Activated naive CD8-positive, alpha-beta T cell treated with anti-CD3 and anti-CD28 coated beads, Interleukin-2, amount 10 ng/mL, durations not matched to agents 7 days and 5 days (primary cell): ENCODE data around the gene FGGY. TPM values are rescaled to one million over a fixed set of nuclear protein-coding genes. Genes with fewer than 3 reads are reported as not detected.

Source experiments
- ATAC-seq: fragments of 150-1000 bp; cut with Tn5 transposase; one replicate; pipeline ENCODE4 v1.10.0; 2021; ENCODE audit warnings: low read depth, moderate library complexity
- POLR2A ChIA-PET: fragments of 350-600 bp; sonication (Branson Sonifier 250); formaldehyde crosslinking; loops from one replicate; lab custom pipeline; 2021; ENCODE audit warnings: antibody characterized with exemption; lab: Charles Lee
- DNase-seq: peaks from one replicate; pipeline ENCODE4 v3.0.0; 2021
- H3K27ac Mint-ChIP-seq: one replicate; pipeline ENCODE4 v1.8.0; 2022; ENCODE audit warnings: mild to moderate bottlenecking, mixed read lengths
- H3K27me3 Mint-ChIP-seq: one replicate; pipeline ENCODE4 v1.8.0; 2022; ENCODE audit warnings: mild to moderate bottlenecking, moderate library complexity, mixed read lengths
- H3K36me3 Mint-ChIP-seq: one replicate; pipeline ENCODE4 v1.8.0; 2021; ENCODE audit warnings: mild to moderate bottlenecking, mixed read lengths
- H3K4me1 Mint-ChIP-seq: one replicate; pipeline ENCODE4 v1.8.0; 2021; ENCODE audit warnings: mixed read lengths
- H3K4me3 Mint-ChIP-seq: one replicate; pipeline ENCODE4 v1.8.0; 2022; ENCODE audit warnings: mild to moderate bottlenecking, moderate library complexity, mixed read lengths
- H3K9me3 Mint-ChIP-seq: one replicate; pipeline ENCODE4 v1.8.0; 2021; ENCODE audit warnings: mixed read lengths
- total RNA-seq, 2 experiments: library from RNA; stranded (reverse); gene quantifications; one replicate each; pipeline ENCODE4 v1.2.3, GENCODE V29; 2021

FGGY gene
- total RNA-seq, 2 experiments from 2014 or later = 10.1 to 11.7 TPM

GRCh38 chr1:59268406-59268805 lies 28.5 kb upstream of the FGGY start:
- no peak for ATAC-seq
- H3K27ac Mint-ChIP-seq = no peak overlapping the region
- POLR2A ChIA-PET = interaction anchor here (1.2 kb wide), 1 partner anchor 35 kb away, joined by 3 read pairs; no protein-coding TSS in a partner anchor
- no peak for DNase-seq
- no peak overlapping the region for H3K4me3 Mint-ChIP-seq
- peaks cover 1% of the 10 kb centered on the region for H3K9me3 Mint-ChIP-seq
- H3K4me1 Mint-ChIP-seq = peaks cover 4% of the 10 kb centered on the region
- peaks cover 7% of the 10 kb centered on the region for H3K27me3 Mint-ChIP-seq
- no peaks in the 10 kb centered on the region for H3K36me3 Mint-ChIP-seq

- Mint-ChIP-seq H3K4me1 (peaks cover 4% of the 10 kb centered on the region), H3K9me3 (peaks cover 1% of the 10 kb centered on the region), H3K27ac (no peak overlapping the region), H3K4me3 (no peak overlapping the region), H3K36me3 (no peaks in the 10 kb centered on the region), H3K27me3 (peaks cover 4% of the 10 kb centered on the region)
- DNase-seq (no peak), ATAC-seq (no peak)
- POLR2A ChIA-PET = no interaction called here
These were observed 25.2 kb upstream of the FGGY start for GRCh38 chr1:59271561-59272260.

- POLR2A ChIA-PET = no interaction called here
- peaks cover 4% of the 10 kb centered on the region for H3K4me1 Mint-ChIP-seq
- H3K36me3 Mint-ChIP-seq = no peaks in the 10 kb centered on the region
- no peak for DNase-seq
- H3K27ac Mint-ChIP-seq = no peak overlapping the region
- H3K27me3 Mint-ChIP-seq = peaks cover 4% of the 10 kb centered on the region
- no peak for ATAC-seq
- no peak overlapping the region for H3K4me3 Mint-ChIP-seq
- H3K9me3 Mint-ChIP-seq = peaks cover 1% of the 10 kb centered on the region
These were observed 24.4 kb upstream of the FGGY start for GRCh38 chr1:59272507-59272906.

DNA sequence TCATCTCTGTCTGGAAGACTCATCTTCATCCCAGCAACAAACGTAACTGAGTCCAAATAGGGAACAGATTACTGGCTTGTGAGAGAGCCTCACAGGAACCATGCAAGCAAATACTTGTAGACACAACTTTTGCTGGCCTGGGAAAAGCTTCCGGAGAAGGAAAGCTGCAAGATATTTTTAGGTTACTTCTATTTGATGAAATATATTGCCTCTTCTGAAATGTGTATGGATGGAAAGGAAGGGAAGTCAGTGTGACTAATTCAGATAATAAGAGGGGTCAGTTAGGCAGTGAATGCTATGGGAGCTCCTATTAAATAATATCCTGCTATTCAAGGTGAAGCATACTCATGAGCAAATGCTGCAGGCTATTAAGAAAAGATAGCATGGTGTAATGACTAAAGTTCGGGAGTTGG lies 20.4 kb upstream of the FGGY start:
- Mint-ChIP-seq H3K4me3 (no peak overlapping the region), H3K36me3 (no peaks in the 10 kb centered on the region), H3K9me3 (peaks cover 1% of the 10 kb centered on the region), H3K27me3 (no peaks in the 10 kb centered on the region), H3K27ac (no peak overlapping the region), H3K4me1 (peaks cover 2% of the 10 kb centered on the region)
- POLR2A ChIA-PET = no interaction called here
- ATAC-seq (no peak), DNase-seq (no peak)

DNA sequence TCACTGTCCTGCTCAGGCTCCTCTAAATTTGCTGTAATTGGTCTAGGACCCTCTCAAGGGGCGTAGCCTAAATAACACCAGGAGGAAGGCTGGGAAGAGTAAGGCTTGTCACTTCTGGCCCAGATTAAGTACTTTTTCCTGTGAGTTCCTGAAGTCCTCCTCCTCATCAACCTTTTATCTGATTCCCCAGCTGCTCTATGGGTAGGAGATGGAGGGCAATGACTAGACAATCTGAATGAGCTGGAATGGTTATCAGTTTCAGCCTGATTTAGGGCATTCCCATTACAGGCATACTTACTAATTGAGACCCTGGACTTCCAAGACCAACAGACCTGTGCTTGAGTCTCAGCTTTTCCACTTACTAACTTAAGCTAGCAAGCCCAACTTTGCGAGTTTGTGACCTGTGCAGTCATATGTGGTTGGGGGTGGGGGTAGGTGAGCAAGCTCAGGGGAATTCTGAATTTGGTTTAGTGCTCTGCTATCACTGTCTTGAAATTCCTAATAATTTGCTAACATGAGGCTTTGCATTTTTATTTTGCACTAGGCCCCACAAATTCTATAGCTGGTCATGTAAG lies 18.0 kb upstream of the FGGY start:
- no peak for ATAC-seq
- H3K36me3 Mint-ChIP-seq = no peaks in the 10 kb centered on the region
- no peak for DNase-seq
- H3K4me1 Mint-ChIP-seq = no peaks in the 10 kb centered on the region
- H3K9me3 Mint-ChIP-seq = no peaks in the 10 kb centered on the region
- no peak overlapping the region for H3K27ac Mint-ChIP-seq
- POLR2A ChIA-PET = no interaction called here
- peaks cover under 1% of the 10 kb centered on the region for H3K27me3 Mint-ChIP-seq
- no peak overlapping the region for H3K4me3 Mint-ChIP-seq

- ATAC-seq (no peak), DNase-seq (no peak)
- POLR2A ChIA-PET = no interaction called here
- H3K4me3 Mint-ChIP-seq = no peak overlapping the region
- peaks cover 6% of the 10 kb centered on the region for H3K27me3 Mint-ChIP-seq
- H3K36me3 Mint-ChIP-seq = no peaks in the 10 kb centered on the region
- H3K4me1 Mint-ChIP-seq = no peaks in the 10 kb centered on the region
- no peaks in the 10 kb centered on the region for H3K9me3 Mint-ChIP-seq
- no peak overlapping the region for H3K27ac Mint-ChIP-seq
These were observed 17.2 kb upstream of the FGGY start for GRCh38 chr1:59279645-59280044.

DNA sequence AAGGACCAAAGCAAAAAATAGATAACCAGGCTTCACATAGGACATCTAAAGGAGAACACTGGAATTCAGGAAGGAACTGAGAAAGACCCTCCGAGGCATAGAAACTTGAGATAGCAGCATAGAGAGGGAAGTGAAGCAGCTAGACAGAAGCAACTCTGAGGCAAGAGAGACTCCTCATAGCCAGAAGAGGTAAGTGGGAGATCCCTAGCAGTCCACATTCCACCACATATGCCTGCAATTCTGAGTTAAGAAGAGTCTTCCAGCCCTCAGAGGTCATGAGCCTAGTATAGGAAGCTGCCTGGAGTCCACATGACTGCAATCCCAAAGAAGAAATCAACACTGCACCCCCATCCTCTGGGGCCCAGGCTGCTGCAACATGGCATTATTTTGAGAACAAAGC lies 13.9 kb upstream of the FGGY start:
- peaks cover 21% of the 10 kb centered on the region for H3K27me3 Mint-ChIP-seq
- no peak for ATAC-seq
- POLR2A ChIA-PET = no interaction called here
- no peaks in the 10 kb centered on the region for H3K36me3 Mint-ChIP-seq
- H3K27ac Mint-ChIP-seq = no peak overlapping the region
- no peaks in the 10 kb centered on the region for H3K9me3 Mint-ChIP-seq
- no peak overlapping the region for H3K4me3 Mint-ChIP-seq
- H3K4me1 Mint-ChIP-seq = no peaks in the 10 kb centered on the region
- DNase-seq = no peak

- no peak overlapping the region for H3K4me3 Mint-ChIP-seq
- H3K27ac Mint-ChIP-seq = no peak overlapping the region
- no peaks in the 10 kb centered on the region for H3K9me3 Mint-ChIP-seq
- no peak for DNase-seq
- POLR2A ChIA-PET = no interaction called here
- no peaks in the 10 kb centered on the region for H3K36me3 Mint-ChIP-seq
- ATAC-seq = no peak
- peaks cover 22% of the 10 kb centered on the region for H3K27me3 Mint-ChIP-seq
- no peaks in the 10 kb centered on the region for H3K4me1 Mint-ChIP-seq
These were observed 11.2 kb upstream of the FGGY start for GRCh38 chr1:59285691-59286090.

- no peak overlapping the region for H3K4me3 Mint-ChIP-seq
- H3K9me3 Mint-ChIP-seq = no peaks in the 10 kb centered on the region
- H3K27me3 Mint-ChIP-seq = peaks cover 22% of the 10 kb centered on the region
- H3K27ac Mint-ChIP-seq = no peak overlapping the region
- ATAC-seq = no peak
- POLR2A ChIA-PET = no interaction called here
- no peaks in the 10 kb centered on the region for H3K36me3 Mint-ChIP-seq
- H3K4me1 Mint-ChIP-seq = peaks cover 5% of the 10 kb centered on the region
- no peak for DNase-seq
These were observed 8.8 kb upstream of the FGGY start for GRCh38 chr1:59288046-59288445.

GRCh38 chr1:59289570-59289969 lies 7.3 kb upstream of the FGGY start:
- no peaks in the 10 kb centered on the region for H3K9me3 Mint-ChIP-seq

GRCh38 chr1:59290193-59290949 lies 6.5 kb upstream of the FGGY start:
- Mint-ChIP-seq H3K27me3 (peaks cover 10% of the 10 kb centered on the region), H3K36me3 (no peaks in the 10 kb centered on the region), H3K4me1 (peaks cover 11% of the 10 kb centered on the region), H3K27ac (peak overlapping the region; percentile 54), H3K4me3 (no peak overlapping the region), H3K9me3 (no peaks in the 10 kb centered on the region)
- ATAC-seq (no peak), DNase-seq (no peak)
- POLR2A ChIA-PET = no interaction called here

More at GRCh38 chr1:59289570-59289969, 7.3 kb upstream of the FGGY start:
- no peak for DNase-seq
- no peak overlapping the region for H3K4me3 Mint-ChIP-seq
- no peaks in the 10 kb centered on the region for H3K36me3 Mint-ChIP-seq
- peaks cover 16% of the 10 kb centered on the region for H3K27me3 Mint-ChIP-seq
- ATAC-seq = no peak
- no peak overlapping the region for H3K27ac Mint-ChIP-seq
- H3K4me1 Mint-ChIP-seq = peaks cover 11% of the 10 kb centered on the region
- POLR2A ChIA-PET = no interaction called here

DNA sequence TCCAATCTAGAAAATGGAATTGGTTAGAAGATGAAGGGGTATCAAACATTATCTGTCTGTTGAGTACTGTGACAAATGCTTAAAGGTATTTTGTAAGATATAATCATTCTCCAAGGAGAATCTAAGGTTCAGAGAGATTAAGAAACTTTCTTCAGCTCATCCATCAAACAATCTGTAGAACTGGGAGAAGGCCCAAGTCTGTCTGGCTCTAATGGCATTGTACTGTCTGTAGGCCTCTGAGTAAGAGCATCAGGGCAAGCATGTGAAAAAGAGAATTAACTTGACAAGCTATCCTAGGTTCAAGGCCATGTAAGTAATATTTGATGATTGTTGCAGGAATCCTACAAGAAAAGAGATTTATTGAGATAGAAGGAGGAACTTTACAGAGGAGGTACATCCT lies 5.3 kb upstream of the FGGY start:
- no peaks in the 10 kb centered on the region for H3K9me3 Mint-ChIP-seq
- DNase-seq (no peak), ATAC-seq (no peak)
- H3K27ac Mint-ChIP-seq = no peak overlapping the region
- no peaks in the 10 kb centered on the region for H3K36me3 Mint-ChIP-seq
- no peak overlapping the region for H3K4me3 Mint-ChIP-seq
- H3K4me1 Mint-ChIP-seq = peaks cover 11% of the 10 kb centered on the region
- H3K27me3 Mint-ChIP-seq = peaks cover 3% of the 10 kb centered on the region
- POLR2A ChIA-PET = no interaction called here

DNA sequence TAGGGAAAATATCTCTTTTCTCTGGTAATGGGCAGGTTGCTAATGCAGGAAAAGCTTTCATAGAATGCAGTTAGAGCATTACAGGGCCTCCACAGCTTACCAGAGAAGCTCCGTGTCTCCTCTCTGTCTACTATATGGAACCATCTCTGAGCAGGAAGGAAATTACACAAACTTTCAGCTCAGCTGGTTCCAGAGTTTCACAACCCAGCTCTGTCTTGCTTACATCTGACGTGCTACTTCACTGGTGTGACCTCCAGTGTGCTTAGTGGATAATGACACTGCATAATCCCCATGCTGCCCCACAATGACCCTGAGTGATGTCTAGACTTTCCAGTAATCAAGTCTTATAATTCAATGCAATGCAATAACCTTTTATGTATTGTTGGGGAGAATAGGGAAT lies 4.3 kb upstream of the FGGY start:
- Mint-ChIP-seq H3K27me3 (peaks cover 3% of the 10 kb centered on the region), H3K9me3 (no peaks in the 10 kb centered on the region), H3K36me3 (no peaks in the 10 kb centered on the region), H3K4me3 (no peak overlapping the region), H3K4me1 (peaks cover 11% of the 10 kb centered on the region), H3K27ac (no peak overlapping the region)
- no peak for ATAC-seq
- POLR2A ChIA-PET = no interaction called here
- DNase-seq = no peak

- H3K36me3 Mint-ChIP-seq = no peaks in the 10 kb centered on the region
- H3K4me3 Mint-ChIP-seq = no peak overlapping the region
- no peak for DNase-seq
- peaks cover 16% of the 10 kb centered on the region for H3K4me1 Mint-ChIP-seq
- no peak for ATAC-seq
- no peaks in the 10 kb centered on the region for H3K9me3 Mint-ChIP-seq
- POLR2A ChIA-PET = no interaction called here
- no peaks in the 10 kb centered on the region for H3K27me3 Mint-ChIP-seq
- H3K27ac Mint-ChIP-seq = no peak overlapping the region
These were observed 3.7 kb upstream of the FGGY start for GRCh38 chr1:59293206-59293605.
